ENCODE results near the gene CHAC1.

The CHAC1 gene

GRCh38 chr15:40984964-40985363, 31.7 kb downstream of the CHAC1 start:
- DNase-seq (ENCODE audit: low read depth in 2 of 2, low spot score in 1 of 2): no peak

GRCh38 chr15:40985541-40986330, 32.5 kb downstream of the CHAC1 start:
- DNase-seq (ENCODE audit: low read depth in 2 of 2, low spot score in 1 of 2): no peak

- no peak for DNase-seq (ENCODE audit: low read depth in 2 of 2, low spot score in 1 of 2)
Measured at GRCh38 chr15:40986820-40987219, 33.5 kb downstream of the CHAC1 start.

- no peak for DNase-seq (ENCODE audit: low read depth in 2 of 2, low spot score in 1 of 2)
Measured at GRCh38 chr15:40988156-40988555, 34.9 kb downstream of the CHAC1 start.

- no peak for DNase-seq (ENCODE audit: low read depth in 2 of 2, low spot score in 1 of 2)
Measured at GRCh38 chr15:40990080-40990479, 36.8 kb downstream of the CHAC1 start.

GRCh38 chr15:40990789-40991188, 37.5 kb downstream of the CHAC1 start:
- DNase-seq (ENCODE audit: low read depth in 2 of 2, low spot score in 1 of 2): no peak

GRCh38 chr15:40991355-40991754, 38.1 kb downstream of the CHAC1 start:
- no peak for DNase-seq (ENCODE audit: low read depth in 2 of 2, low spot score in 1 of 2)

GRCh38 chr15:40992241-40992741, 39.0 kb downstream of the CHAC1 start:
- DNase-seq (ENCODE audit: low read depth in 2 of 2, low spot score in 1 of 2): no peak

- DNase-seq (ENCODE audit: low read depth in 2 of 2, low spot score in 1 of 2): no peak
Measured at GRCh38 chr15:40992825-40993224, 39.6 kb downstream of the CHAC1 start.

- no peak for DNase-seq (ENCODE audit: low read depth in 2 of 2, low spot score in 1 of 2)
Measured at GRCh38 chr15:40995656-40996055, 42.4 kb downstream of the CHAC1 start.

GRCh38 chr15:40999190-40999589, 45.9 kb downstream of the CHAC1 start:
- no peak for DNase-seq (ENCODE audit: low read depth in 2 of 2, low spot score in 1 of 2)

- no peak for DNase-seq (ENCODE audit: low read depth in 2 of 2, low spot score in 1 of 2)
Measured at GRCh38 chr15:41001524-41002214, 48.4 kb downstream of the CHAC1 start.

GRCh38 chr15:41004490-41004889, 51.2 kb downstream of the CHAC1 start:
- DNase-seq (ENCODE audit: low read depth in 2 of 2, low spot score in 1 of 2): no peak

All from stimulated activated CD8-positive, alpha-beta memory T cell treated with anti-CD3 and anti-CD28 coated beads, Interleukin-4, amount 100 ng/mL, for 1 hour (primary cell).